Activated CD8-positive, alpha-beta memory T cell treated with anti-CD3 and anti-CD28 coated beads, Interleukin-2, amount 10 ng/mL, durations not matched to agents 7 days and 5 days (primary cell): Measurements from ENCODE around the gene LCP2. TPM values are rescaled to one million over a fixed set of nuclear protein-coding genes. Genes with fewer than 3 reads are reported as not detected.
"Not testable (repeated sequence)": the region's sequence is repeated elsewhere in the genome, so short reads cannot be mapped to it uniquely, and the experiment has no call there.

Experiments used
- ATAC-seq: fragments of 150-1000 bp; cut with Tn5 transposase; one replicate; pipeline ENCODE4 v1.10.0; 2021; ENCODE audit warnings: moderate library complexity
- CTCF ChIA-PET: fragments of 350-600 bp; sonication (Branson Sonifier 250); formaldehyde crosslinking; loops from one replicate; lab custom pipeline; 2021; ENCODE audit warnings: antibody characterized with exemption; lab: Charles Lee
- DNase-seq: peaks from one replicate; pipeline ENCODE4 v3.0.0-alpha.2; 2020
- H3K27ac Mint-ChIP-seq: one replicate; pipeline ENCODE4 v1.8.0; 2021; ENCODE audit warnings: mild to moderate bottlenecking, mixed read lengths
- H3K27me3 Mint-ChIP-seq: one replicate; pipeline ENCODE4 v1.8.0; 2021; ENCODE audit warnings: mixed read lengths
- H3K36me3 Mint-ChIP-seq: one replicate; pipeline ENCODE4 v1.8.0; 2021; ENCODE audit warnings: mild to moderate bottlenecking, mixed read lengths
- H3K4me1 Mint-ChIP-seq: one replicate; pipeline ENCODE4 v1.8.0; 2021; ENCODE audit warnings: mixed read lengths
- H3K4me3 Mint-ChIP-seq: one replicate; pipeline ENCODE4 v1.8.0; 2021; ENCODE audit warnings: mild to moderate bottlenecking, moderate library complexity, mixed read lengths
- H3K9me3 Mint-ChIP-seq: one replicate; pipeline ENCODE4 v1.8.0; 2022; ENCODE audit warnings: low read depth, mixed read lengths
- total RNA-seq, 2 experiments: library from RNA; stranded (reverse); gene quantifications; one replicate each; pipeline ENCODE4 v1.2.3, GENCODE V29; 2021

LCP2 gene
- total RNA-seq, 2 experiments from 2014 or later = 393 to 419 TPM

- CTCF ChIA-PET = interaction anchor here (1.5 to 6.0 kb wide), 2 partner anchors 14 to 19 kb away, joined by 5 to 49 read pairs; no protein-coding TSS in a partner anchor
- H3K27me3 Mint-ChIP-seq = no peaks in the 10 kb centered on the region
- ATAC-seq = no peak
- H3K4me1 Mint-ChIP-seq = peaks cover 95% of the 10 kb centered on the region
- no peak overlapping the region for H3K4me3 Mint-ChIP-seq
- no peak for DNase-seq
- H3K27ac Mint-ChIP-seq = peak overlapping the region; percentile 89
- H3K9me3 Mint-ChIP-seq = no peaks in the 10 kb centered on the region
- H3K36me3 Mint-ChIP-seq = peaks cover 92% of the 10 kb centered on the region
Measured at GRCh38 chr5:170263906-170264305, 33.7 kb downstream of the LCP2 start.

GRCh38 chr5:170262061-170263045 lies 35.2 kb downstream of the LCP2 start:
- Mint-ChIP-seq H3K4me3 (peak overlapping the region; percentile 38), H3K4me1 (peaks cover 93% of the 10 kb centered on the region), H3K36me3 (peaks cover 91% of the 10 kb centered on the region), H3K27ac (peak overlapping the region; percentile 89), H3K9me3 (no peaks in the 10 kb centered on the region), H3K27me3 (no peaks in the 10 kb centered on the region)
- peak; percentile 84 for DNase-seq
- CTCF ChIA-PET = interaction anchor here (0.8 to 3.3 kb wide), 16 partner anchors 12 to 86 kb away, joined by 3 to 29 read pairs (median 6); partner anchors contain the start of gene LCP2
- peak; percentile 56 for ATAC-seq

- CTCF ChIA-PET = interaction anchor here (1.0 to 3.3 kb wide), 14 partner anchors 13 to 87 kb away, joined by 3 to 29 read pairs (median 6); partner anchors contain the start of gene LCP2
- Mint-ChIP-seq H3K4me3 (peak overlapping the region; percentile 38), H3K27me3 (no peaks in the 10 kb centered on the region), H3K36me3 (peaks cover 92% of the 10 kb centered on the region), H3K4me1 (peaks cover 93% of the 10 kb centered on the region), H3K27ac (peak overlapping the region; percentile 89), H3K9me3 (no peaks in the 10 kb centered on the region)
- DNase-seq = no peak
- no peak for ATAC-seq
Measured at GRCh38 chr5:170261528-170262043, 36.0 kb downstream of the LCP2 start.

- peaks cover 91% of the 10 kb centered on the region for H3K36me3 Mint-ChIP-seq
- H3K4me3 Mint-ChIP-seq = no peak overlapping the region
- H3K4me1 Mint-ChIP-seq = peaks cover 86% of the 10 kb centered on the region
- DNase-seq = no peak
- no peaks in the 10 kb centered on the region for H3K9me3 Mint-ChIP-seq
- no peaks in the 10 kb centered on the region for H3K27me3 Mint-ChIP-seq
- peak overlapping the region; percentile 72 for H3K27ac Mint-ChIP-seq
- ATAC-seq = no peak
- CTCF ChIA-PET = interaction anchor here (1.1 to 2.3 kb wide), 4 partner anchors 9 to 82 kb away, joined by 4 to 18 read pairs (median 6); no protein-coding TSS in a partner anchor
Measured at GRCh38 chr5:170257370-170257769, 40.2 kb downstream of the LCP2 start.

- Mint-ChIP-seq H3K4me1 (peaks cover 84% of the 10 kb centered on the region), H3K4me3 (no peak overlapping the region), H3K36me3 (peaks cover 90% of the 10 kb centered on the region), H3K27ac (peak overlapping the region; percentile 72), H3K27me3 (no peaks in the 10 kb centered on the region), H3K9me3 (no peaks in the 10 kb centered on the region)
- ATAC-seq (no peak), DNase-seq (no peak)
- CTCF ChIA-PET = interaction anchor here (1.2 to 1.3 kb wide), 2 partner anchors 9 to 30 kb away, joined by 4 to 9 read pairs; no protein-coding TSS in a partner anchor
Measured at GRCh38 chr5:170256571-170256970, 41.0 kb downstream of the LCP2 start.

GRCh38 chr5:170254056-170254455 lies 43.5 kb downstream of the LCP2 start:
- H3K9me3 Mint-ChIP-seq = no peaks in the 10 kb centered on the region
- DNase-seq (peak; percentile 87), ATAC-seq (peak; percentile 95)
- no peak overlapping the region for H3K4me3 Mint-ChIP-seq
- peaks cover 83% of the 10 kb centered on the region for H3K4me1 Mint-ChIP-seq
- CTCF ChIA-PET = interaction anchor here (3.5 kb wide), 1 partner anchor 85 kb away, joined by 13 read pairs; no protein-coding TSS in a partner anchor
- H3K27me3 Mint-ChIP-seq = no peaks in the 10 kb centered on the region
- H3K36me3 Mint-ChIP-seq = peaks cover 89% of the 10 kb centered on the region
- H3K27ac Mint-ChIP-seq = peak overlapping the region; percentile 70

- ATAC-seq (no peak), DNase-seq (no peak)
- Mint-ChIP-seq H3K36me3 (peaks cover 91% of the 10 kb centered on the region), H3K9me3 (no peaks in the 10 kb centered on the region), H3K27ac (no peak overlapping the region), H3K4me1 (peaks cover 75% of the 10 kb centered on the region), H3K4me3 (no peak overlapping the region), H3K27me3 (no peaks in the 10 kb centered on the region)
- CTCF ChIA-PET = interaction anchor here (0.7 to 3.5 kb wide), 2 partner anchors 27 to 86 kb away, joined by 3 to 13 read pairs; no protein-coding TSS in a partner anchor
Measured at GRCh38 chr5:170252720-170253350, 44.7 kb downstream of the LCP2 start.

- H3K4me1 Mint-ChIP-seq = peaks cover 67% of the 10 kb centered on the region
- no peaks in the 10 kb centered on the region for H3K9me3 Mint-ChIP-seq
- CTCF ChIA-PET = interaction anchor here (1.3 to 3.5 kb wide), 2 partner anchors 30 to 87 kb away, joined by 3 to 13 read pairs; no protein-coding TSS in a partner anchor
- H3K36me3 Mint-ChIP-seq = peaks cover 91% of the 10 kb centered on the region
- DNase-seq (no peak), ATAC-seq (no peak)
- no peaks in the 10 kb centered on the region for H3K27me3 Mint-ChIP-seq
- no peak overlapping the region for H3K4me3 Mint-ChIP-seq
- no peak overlapping the region for H3K27ac Mint-ChIP-seq
Measured at GRCh38 chr5:170252109-170252508, 45.5 kb downstream of the LCP2 start.

- Mint-ChIP-seq H3K9me3 (no peaks in the 10 kb centered on the region), H3K36me3 (peaks cover 91% of the 10 kb centered on the region), H3K27me3 (no peaks in the 10 kb centered on the region), H3K27ac (peak overlapping the region; percentile 51), H3K4me3 (no peak overlapping the region), H3K4me1 (peaks cover 61% of the 10 kb centered on the region)
- DNase-seq (no peak), ATAC-seq (no peak)
- CTCF ChIA-PET = interaction anchor here (0.9 to 3.5 kb wide), 3 partner anchors 20 to 87 kb away, joined by 3 to 13 read pairs (median 3); no protein-coding TSS in a partner anchor
Measured at GRCh38 chr5:170251462-170251861, 46.1 kb downstream of the LCP2 start.

GRCh38 chr5:170250810-170251317 lies 46.7 kb downstream of the LCP2 start:
- CTCF ChIA-PET = interaction anchor here (0.9 to 1.3 kb wide), 2 partner anchors 21 to 32 kb away, joined by 3 read pairs; no protein-coding TSS in a partner anchor
- Mint-ChIP-seq H3K4me1 (peaks cover 55% of the 10 kb centered on the region), H3K27me3 (no peaks in the 10 kb centered on the region), H3K9me3 (no peaks in the 10 kb centered on the region), H3K4me3 (no peak overlapping the region), H3K36me3 (peaks cover 91% of the 10 kb centered on the region), H3K27ac (no peak overlapping the region)
- no peak for ATAC-seq
- no peak for DNase-seq

GRCh38 chr5:170249355-170249754 lies 48.2 kb downstream of the LCP2 start:
- Mint-ChIP-seq H3K4me1 (peaks cover 41% of the 10 kb centered on the region), H3K4me3 (no peak overlapping the region), H3K27me3 (no peaks in the 10 kb centered on the region), H3K36me3 (peaks cover 85% of the 10 kb centered on the region), H3K9me3 (peaks cover 1% of the 10 kb centered on the region), H3K27ac (peak overlapping the region; percentile 30)
- ATAC-seq (no peak), DNase-seq (no peak)
- CTCF ChIA-PET = interaction anchor here (0.9 kb wide), 1 partner anchor 89 kb away, joined by 3 read pairs; no protein-coding TSS in a partner anchor

GRCh38 chr5:170248931-170249227 lies 48.7 kb downstream of the LCP2 start:
- peaks cover 82% of the 10 kb centered on the region for H3K36me3 Mint-ChIP-seq
- H3K4me1 Mint-ChIP-seq = peaks cover 36% of the 10 kb centered on the region
- H3K27me3 Mint-ChIP-seq, ATAC-seq, CTCF ChIA-PET, DNase-seq, H3K27ac Mint-ChIP-seq, H3K4me3 Mint-ChIP-seq, H3K9me3 Mint-ChIP-seq: not testable (repeated sequence)
